ENCODE data around the gene RHOBTB1. TPM values are rescaled to one million over a fixed set of nuclear protein-coding genes. Genes with fewer than 3 reads are reported as not detected.

Gene RHOBTB1
- total RNA-seq, 1 donor from 2014 or later, result 21.5 TPM

GRCh38 chr10:60822809-60823208 is 121.2 kb downstream of the RHOBTB1 start:
- no peak overlapping the region for H2AFZ ChIP-seq (replicated peaks)
- no peak overlapping the region for H3K4me2 ChIP-seq
- no peak overlapping the region for H3K9ac ChIP-seq
- Mint-ChIP-seq H3K27me3 (ENCODE audit: insufficient read depth, low read depth) (peaks cover 2% of the 10 kb centered on the region), H3K36me3 (no peaks in the 10 kb centered on the region), H3K4me3 (no peak overlapping the region), H3K9me3 (no peaks in the 10 kb centered on the region), H3K27ac (no peak overlapping the region), H3K4me1 (no peaks in the 10 kb centered on the region)
- no peaks in the 10 kb centered on the region for H4K20me1 ChIP-seq (ENCODE audit: low read depth)
- H3K4me1 ChIP-seq, result no peaks in the 10 kb centered on the region
- no peaks in the 10 kb centered on the region for H3K79me2 ChIP-seq (ENCODE audit: low read depth)
- H3K9me3 ChIP-seq (ENCODE audit: low read depth), result no peaks in the 10 kb centered on the region
- TF ChIP-seq EZH2phosphoT487 (IDR thresholded peaks at IDR 0.05) (no peak), CTCF (IDR thresholded peaks at IDR 0.05) (no peak), EZH2 (IDR thresholded peaks at IDR 0.05) (no peak)
- no peaks in the 10 kb centered on the region for H3F3A ChIP-seq (ENCODE audit: low read depth)
- no peaks in the 10 kb centered on the region for H3K36me3 ChIP-seq
- no peaks in the 10 kb centered on the region for H3K27me3 ChIP-seq
- H3K4me3 ChIP-seq, result no peak overlapping the region
- H3K27ac ChIP-seq, result no peak overlapping the region
- DNase-seq (ENCODE audit: low spot score), result no peak

GRCh38 chr10:60821656-60822055 is 122.3 kb downstream of the RHOBTB1 start:
- Histone ChIP-seq H3K79me2 (ENCODE audit: low read depth) (no peaks in the 10 kb centered on the region), H3K4me1 (no peaks in the 10 kb centered on the region), H3F3A (ENCODE audit: low read depth) (no peaks in the 10 kb centered on the region), H2AFZ (replicated peaks) (no peak overlapping the region), H3K4me2 (no peak overlapping the region), H4K20me1 (ENCODE audit: low read depth) (no peaks in the 10 kb centered on the region), H3K36me3 (no peaks in the 10 kb centered on the region), H3K27ac (no peak overlapping the region), H3K9me3 (ENCODE audit: low read depth) (no peaks in the 10 kb centered on the region), H3K27me3 (no peaks in the 10 kb centered on the region), H3K9ac (no peak overlapping the region), H3K4me3 (no peak overlapping the region)
- Mint-ChIP-seq H3K27ac (no peak overlapping the region), H3K4me1 (no peaks in the 10 kb centered on the region), H3K4me3 (no peak overlapping the region), H3K27me3 (ENCODE audit: insufficient read depth, low read depth) (no peaks in the 10 kb centered on the region), H3K36me3 (no peaks in the 10 kb centered on the region), H3K9me3 (no peaks in the 10 kb centered on the region)
- no peak for DNase-seq (ENCODE audit: low spot score)
- TF ChIP-seq EZH2phosphoT487 (IDR thresholded peaks at IDR 0.05) (no peak), CTCF (IDR thresholded peaks at IDR 0.05) (no peak), EZH2 (IDR thresholded peaks at IDR 0.05) (no peak)

- H3K4me2 ChIP-seq, result no peak overlapping the region
- Mint-ChIP-seq H3K27ac (no peak overlapping the region), H3K4me1 (no peaks in the 10 kb centered on the region), H3K4me3 (no peak overlapping the region), H3K36me3 (no peaks in the 10 kb centered on the region), H3K9me3 (no peaks in the 10 kb centered on the region), H3K27me3 (ENCODE audit: insufficient read depth, low read depth) (no peaks in the 10 kb centered on the region)
- no peak overlapping the region for H3K27ac ChIP-seq
- H3K9me3 ChIP-seq (ENCODE audit: low read depth), result no peaks in the 10 kb centered on the region
- peak overlapping the region; percentile 27 for H2AFZ ChIP-seq (replicated peaks)
- H3K27me3 ChIP-seq, result no peaks in the 10 kb centered on the region
- H3K4me3 ChIP-seq, result no peak overlapping the region
- no peaks in the 10 kb centered on the region for H4K20me1 ChIP-seq (ENCODE audit: low read depth)
- H3F3A ChIP-seq (ENCODE audit: low read depth), result no peaks in the 10 kb centered on the region
- H3K4me1 ChIP-seq, result no peaks in the 10 kb centered on the region
- H3K9ac ChIP-seq, result no peak overlapping the region
- H3K36me3 ChIP-seq, result no peaks in the 10 kb centered on the region
- no peaks in the 10 kb centered on the region for H3K79me2 ChIP-seq (ENCODE audit: low read depth)
- DNase-seq (ENCODE audit: low spot score), result peak; percentile 11
- TF ChIP-seq EZH2phosphoT487 (IDR thresholded peaks at IDR 0.05) (no peak), CTCF (IDR thresholded peaks at IDR 0.05) (peak; percentile 45)
Measured at GRCh38 chr10:60820093-60820754, 123.8 kb downstream of the RHOBTB1 start.

Small RNAs within 50 kb of the gene (small RNA-seq; reads per million reads assigned to genes)
- 0.14 reads per million for gene RNU2-72P

Other genes with a start within 250 kb of the RHOBTB1 start
- gene CDK1, start 165.7 kb downstream of the RHOBTB1 start, total RNA-seq (ENCODE audit: low replicate concordance), result 291 and 421 TPM in 2 replicates